Endodermal cell (in vitro differentiated cells): ENCODE measurements around the gene NOD1. TPM values are rescaled to one million over a fixed set of nuclear protein-coding genes. Genes with fewer than 3 reads are reported as not detected.
A peak's percentile ranks its signal among the peaks of the same experiment; 100 is the strongest.

Source experiments
- DNase-seq: peaks from one replicate; pipeline ENCODE4 v3.0.0-alpha.2; 2017
- H3K27ac ChIP-seq: 2 replicates; pipeline ENCODE4 v1.5.1; 2013; ENCODE audit warnings: mild to moderate bottlenecking, low read depth, low read length, moderate library complexity
- H3K27me3 ChIP-seq: 2 replicates; pipeline ENCODE4 v1.6.1; 2013; ENCODE audit warnings: mild to moderate bottlenecking, low read length, moderate library complexity; ENCODE audit not compliant: insufficient read depth, control insufficient read depth, poor library complexity, severe bottlenecking
- H3K36me3 ChIP-seq: 2 replicates; pipeline ENCODE4 v1.7.0; 2013; ENCODE audit warnings: mild to moderate bottlenecking, low read length, moderate library complexity; ENCODE audit not compliant: control insufficient read depth, insufficient read depth
- H3K4me1 ChIP-seq: one replicate; pipeline ENCODE4 v1.7.0; 2013; ENCODE audit warnings: low read length; ENCODE audit not compliant: control insufficient read depth, insufficient read depth
- H3K4me3 ChIP-seq: 2 replicates; pipeline ENCODE4 v1.5.1; 2013; ENCODE audit warnings: mild to moderate bottlenecking, low read length, moderate library complexity
- H3K9ac ChIP-seq: 2 replicates; pipeline ENCODE4 v1.6.1; 2013; ENCODE audit warnings: mild to moderate bottlenecking, low read length, moderate library complexity; ENCODE audit not compliant: poor library complexity, severe bottlenecking; ENCODE audit errors: extremely low read depth
- H3K9me3 ChIP-seq: 2 replicates; pipeline ENCODE4 v1.6.1; 2013; ENCODE audit warnings: mild to moderate bottlenecking, low read length, moderate library complexity; ENCODE audit not compliant: control insufficient read depth
- H3K27ac Mint-ChIP-seq: 2 replicates; pipeline ENCODE4 v1.8.0; 2020; ENCODE audit warnings: mixed read lengths
- H3K27me3 Mint-ChIP-seq: 2 replicates; pipeline ENCODE4 v1.8.0; 2021; ENCODE audit warnings: mild to moderate bottlenecking, mixed read lengths; ENCODE audit not compliant: insufficient read depth
- H3K36me3 Mint-ChIP-seq: 2 replicates; pipeline ENCODE4 v1.8.0; 2020; ENCODE audit warnings: low read depth, mixed read lengths
- H3K4me1 Mint-ChIP-seq: 2 replicates; pipeline ENCODE4 v1.8.0; 2020; ENCODE audit warnings: mixed read lengths
- H3K4me3 Mint-ChIP-seq: 2 replicates; pipeline ENCODE4 v1.8.0; 2020; ENCODE audit warnings: mild to moderate bottlenecking, moderate library complexity, mixed read lengths
- H3K9me3 Mint-ChIP-seq: 2 replicates; pipeline ENCODE4 v1.8.0; 2020; ENCODE audit warnings: mild to moderate bottlenecking, mixed read lengths
- CTCF ChIP-seq: fragments of 200-600 bp; sonication (generic); conservative IDR thresholded peaks from 2 replicates; pipeline ENCODE4 v1.5.0; 2021; ENCODE audit warnings: antibody characterized with exemption, mild to moderate bottlenecking
- WGBS, 2 experiments: methylation state at CpG; one replicate each; pipeline versions ENCODE4 v1.1.5 to v1.1.7; 2013; ENCODE audit warnings: missing lambda C conversion rate in 2 of 2, mixed read lengths in 1 of 2; ENCODE audit not compliant: insufficient coverage in 1 of 2, insufficient read length in 1 of 2; 5-methylcytosine and 5-hydroxymethylcytosine counted together
- total RNA-seq, 2 donors: library from RNA; stranded (reverse); fragmentation: NEBNext Ultra II Directional in 1 of 2; extraction: Animal tissue kit (Norgen Biotek cat#: 25700) in 1 of 2; gene quantifications; 2 replicates in 1 of 2; 3 replicates in 1 of 2; pipeline ENCODE4 v1.2.1, GENCODE V29; 2021

NOD1 gene
- total RNA-seq, 2 donors from 2014 or later: 3.3 to 3.4 TPM

- H3K27ac ChIP-seq: no peak overlapping the region
- H3K9me3 ChIP-seq: peaks cover 22% of the 10 kb centered on the region
- peaks cover 17% of the 10 kb centered on the region for H3K27me3 ChIP-seq
- Mint-ChIP-seq H3K27me3 (peaks cover 32% of the 10 kb centered on the region), H3K9me3 (peaks cover 33% of the 10 kb centered on the region), H3K4me1 (peaks cover 10% of the 10 kb centered on the region), H3K36me3 (no peaks in the 10 kb centered on the region), H3K27ac (peak overlapping the region; percentile 83), H3K4me3 (peak overlapping the region; percentile 79)
- no peaks in the 10 kb centered on the region for H3K4me1 ChIP-seq
- no peak for DNase-seq
- 84 to 90% methylated on average over 9 to 19 of the region's 19 CpGs for WGBS, 2 experiments
- H3K4me3 ChIP-seq: peak overlapping the region; percentile 91
- no peaks in the 10 kb centered on the region for H3K36me3 ChIP-seq
- no peak for TF ChIP-seq CTCF
- H3K9ac ChIP-seq: no peak overlapping the region
These were observed 26.7 kb upstream of the NOD1 start for GRCh38 chr7:30505174-30505697.

GRCh38 chr7:30504301-30505173, 26.0 kb upstream of the NOD1 start, which contains the start of gene GGCT:
Gene GGCT (minus strand): TSS chr7:30504829. CDS start chr7:30504709, 120 bp downstream.
- peak; percentile 99 for DNase-seq
- H3K27ac ChIP-seq: no peak within 1 kb of the TSS
- H3K27me3 Mint-ChIP-seq: peaks cover 30% of the 10 kb centered on the region
- no peak for TF ChIP-seq CTCF
- peak within 1 kb of the TSS; percentile 91 for H3K4me3 ChIP-seq
- H3K4me1 Mint-ChIP-seq: peaks cover 10% of the 10 kb centered on the region
- no peaks in the 10 kb centered on the region for H3K4me1 ChIP-seq
- peaks cover 5% of the 10 kb centered on the region for H3K36me3 Mint-ChIP-seq
- peak within 1 kb of the TSS; percentile 88 for H3K27ac Mint-ChIP-seq
- H3K9me3 ChIP-seq: peaks cover 17% of the 10 kb centered on the region
- peak within 1 kb of the TSS; percentile 50 for H3K9ac ChIP-seq
- peak within 1 kb of the TSS; percentile 79 for H3K4me3 Mint-ChIP-seq
- peaks cover 17% of the 10 kb centered on the region for H3K27me3 ChIP-seq
- WGBS, 2 experiments: 5 to 13% methylated on average over 30 to 64 of the region's 64 CpGs
- no peaks in the 10 kb centered on the region for H3K36me3 ChIP-seq
- peaks cover 30% of the 10 kb centered on the region for H3K9me3 Mint-ChIP-seq

- peaks cover 16% of the 10 kb centered on the region for H3K9me3 ChIP-seq
- H3K4me3 Mint-ChIP-seq: peak overlapping the region; percentile 79
- no peak overlapping the region for H3K27ac Mint-ChIP-seq
- peak overlapping the region; percentile 91 for H3K4me3 ChIP-seq
- WGBS, 2 experiments: 80 to 82% methylated on average over 11 to 15 of the region's 15 CpGs
- no peaks in the 10 kb centered on the region for H3K36me3 ChIP-seq
- peaks cover 23% of the 10 kb centered on the region for H3K9me3 Mint-ChIP-seq
- H3K4me1 Mint-ChIP-seq: peaks cover 10% of the 10 kb centered on the region
- peak overlapping the region; percentile 50 for H3K9ac ChIP-seq
- H3K36me3 Mint-ChIP-seq: peaks cover 8% of the 10 kb centered on the region
- H3K4me1 ChIP-seq: no peaks in the 10 kb centered on the region
- no peak for DNase-seq
- H3K27ac ChIP-seq: no peak overlapping the region
- TF ChIP-seq CTCF: no peak
- peaks cover 17% of the 10 kb centered on the region for H3K27me3 ChIP-seq
- H3K27me3 Mint-ChIP-seq: peaks cover 25% of the 10 kb centered on the region
These were observed 25.0 kb upstream of the NOD1 start for GRCh38 chr7:30503274-30504212.
